Activated naive CD8-positive, alpha-beta T cell treated with anti-CD3 and anti-CD28 coated beads, Interleukin-2, amount 50 U/mL, for 24 hours (primary cell): ENCODE data around the gene IL10RB.
"Not testable (repeated sequence)": the region's sequence is repeated elsewhere in the genome, so short reads cannot be mapped to it uniquely, and the experiment has no call there.

Source experiments
- ATAC-seq: fragments of 150-1000 bp; cut with Tn5 transposase; one replicate; pipeline ENCODE4 v1.10.0; 2021
- DNase-seq: peaks from one replicate; pipeline ENCODE4 v3.0.0; 2021
- H3K27ac Mint-ChIP-seq: one replicate; pipeline ENCODE4 v1.8.0; 2021; ENCODE audit warnings: mild to moderate bottlenecking, mixed read lengths
- H3K27me3 Mint-ChIP-seq: one replicate; pipeline ENCODE4 v1.8.0; 2021; ENCODE audit warnings: mixed read lengths
- H3K36me3 Mint-ChIP-seq: one replicate; pipeline ENCODE4 v1.8.0; 2021; ENCODE audit warnings: low read depth, mixed read lengths
- H3K4me1 Mint-ChIP-seq: one replicate; pipeline ENCODE4 v1.8.0; 2021; ENCODE audit warnings: mixed read lengths
- H3K4me3 Mint-ChIP-seq: one replicate; pipeline ENCODE4 v1.8.0; 2021; ENCODE audit warnings: mild to moderate bottlenecking, moderate library complexity, mixed read lengths
- H3K9me3 Mint-ChIP-seq: one replicate; pipeline ENCODE4 v1.8.0; 2021; ENCODE audit warnings: mixed read lengths

IL10RB gene

DNA sequence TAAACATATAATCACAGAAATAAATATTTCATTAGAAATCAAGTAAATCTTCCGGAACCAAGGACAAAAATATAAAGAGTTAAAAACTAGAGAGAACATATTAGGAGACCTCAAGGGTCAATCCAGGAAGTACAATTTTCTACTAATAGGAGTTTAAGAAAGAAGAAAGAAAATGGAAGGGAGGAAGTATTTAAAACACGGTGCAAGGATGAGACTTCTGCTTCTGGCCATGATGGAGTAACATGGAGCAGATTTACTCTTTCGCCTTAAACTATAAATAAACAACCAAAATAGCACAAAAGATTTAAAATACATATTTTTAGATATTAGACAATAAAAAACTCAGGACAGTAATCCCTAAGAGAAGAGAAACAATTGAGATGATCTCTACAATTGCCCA is 46.0 kb downstream of the IL10RB start:
- DNase-seq (no peak), ATAC-seq (no peak)
- peaks cover 11% of the 10 kb centered on the region for H3K4me1 Mint-ChIP-seq
- H3K4me3 Mint-ChIP-seq, result no peak overlapping the region
- H3K27me3 Mint-ChIP-seq, result peaks cover 3% of the 10 kb centered on the region
- H3K36me3 Mint-ChIP-seq, result no peaks in the 10 kb centered on the region
- H3K27ac Mint-ChIP-seq, result no peak overlapping the region
- peaks cover 4% of the 10 kb centered on the region for H3K9me3 Mint-ChIP-seq

DNA sequence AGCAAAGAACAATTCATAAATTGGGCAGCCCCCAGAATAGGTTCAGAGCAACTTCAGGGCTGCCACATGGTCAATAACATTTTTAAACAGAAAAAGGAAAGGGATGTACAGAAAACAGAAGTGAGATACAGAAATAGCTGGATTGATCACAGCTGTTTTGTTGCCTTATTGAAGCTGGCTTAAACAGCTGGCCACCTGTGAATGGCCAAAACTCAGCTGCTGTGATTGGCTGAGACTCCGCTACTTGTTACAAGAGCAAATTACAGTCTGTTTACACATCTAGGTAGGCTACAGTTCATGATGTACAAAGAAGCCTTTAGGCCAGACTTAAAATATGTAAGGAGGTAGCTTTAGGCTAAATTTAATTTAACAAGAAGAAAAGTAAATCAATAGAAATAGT is 47.0 kb downstream of the IL10RB start:
- DNase-seq, result no peak
- Mint-ChIP-seq H3K27me3 (peaks cover 3% of the 10 kb centered on the region), H3K4me1 (peaks cover 11% of the 10 kb centered on the region), H3K4me3 (no peak overlapping the region), H3K27ac (no peak overlapping the region), H3K9me3 (peaks cover 4% of the 10 kb centered on the region), H3K36me3 (no peaks in the 10 kb centered on the region)
- ATAC-seq, result no peak

DNA sequence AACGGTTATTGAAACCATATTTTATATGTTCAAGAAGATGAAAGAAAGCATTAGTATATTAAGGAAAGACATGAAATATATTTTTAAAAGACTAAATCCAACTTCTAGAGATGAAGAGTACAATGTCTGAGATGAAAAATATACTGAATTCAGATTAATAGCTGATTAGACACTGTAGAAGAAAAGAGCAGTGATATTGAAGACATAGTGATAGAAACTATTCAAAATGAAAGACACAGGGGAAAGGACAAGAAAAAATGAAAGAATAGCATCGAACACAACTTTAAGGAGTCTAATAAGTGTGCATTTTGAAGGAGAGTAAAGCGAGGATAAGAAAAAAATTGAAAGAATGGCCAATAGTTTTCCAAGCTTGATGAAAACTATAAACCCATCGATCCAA is 47.4 kb downstream of the IL10RB start:
- peaks cover 10% of the 10 kb centered on the region for H3K4me1 Mint-ChIP-seq
- peaks cover 4% of the 10 kb centered on the region for H3K9me3 Mint-ChIP-seq
- H3K4me3 Mint-ChIP-seq, result no peak overlapping the region
- H3K36me3 Mint-ChIP-seq, result no peaks in the 10 kb centered on the region
- H3K27me3 Mint-ChIP-seq, result peaks cover 3% of the 10 kb centered on the region
- H3K27ac Mint-ChIP-seq, result no peak overlapping the region
- ATAC-seq (no peak), DNase-seq (no peak)

DNA sequence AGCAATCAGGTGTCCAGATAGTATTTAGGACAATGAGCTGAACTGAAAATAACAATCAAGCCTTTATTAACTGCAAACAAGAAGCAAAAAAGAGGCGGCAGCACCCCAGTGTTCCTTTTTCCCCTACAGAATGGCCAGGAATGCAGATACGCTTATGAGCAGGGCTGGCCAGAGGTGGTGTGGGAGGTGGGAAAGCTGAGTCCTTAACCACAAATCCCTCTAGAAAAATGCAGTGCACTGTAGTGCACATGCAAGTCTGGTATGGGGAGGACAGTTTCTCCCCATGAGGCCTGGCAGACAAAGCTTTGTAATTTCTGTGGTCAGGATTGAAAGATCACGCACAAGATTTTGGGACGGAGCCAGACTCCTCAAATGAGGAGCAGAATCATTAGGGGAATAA is 47.9 kb downstream of the IL10RB start:
- H3K27ac Mint-ChIP-seq, result no peak overlapping the region
- ATAC-seq (no peak), DNase-seq (no peak)
- H3K9me3 Mint-ChIP-seq, result peaks cover 4% of the 10 kb centered on the region
- H3K27me3 Mint-ChIP-seq, result peaks cover 3% of the 10 kb centered on the region
- H3K4me3 Mint-ChIP-seq, result no peak overlapping the region
- H3K4me1 Mint-ChIP-seq, result peaks cover 5% of the 10 kb centered on the region
- no peaks in the 10 kb centered on the region for H3K36me3 Mint-ChIP-seq

DNA sequence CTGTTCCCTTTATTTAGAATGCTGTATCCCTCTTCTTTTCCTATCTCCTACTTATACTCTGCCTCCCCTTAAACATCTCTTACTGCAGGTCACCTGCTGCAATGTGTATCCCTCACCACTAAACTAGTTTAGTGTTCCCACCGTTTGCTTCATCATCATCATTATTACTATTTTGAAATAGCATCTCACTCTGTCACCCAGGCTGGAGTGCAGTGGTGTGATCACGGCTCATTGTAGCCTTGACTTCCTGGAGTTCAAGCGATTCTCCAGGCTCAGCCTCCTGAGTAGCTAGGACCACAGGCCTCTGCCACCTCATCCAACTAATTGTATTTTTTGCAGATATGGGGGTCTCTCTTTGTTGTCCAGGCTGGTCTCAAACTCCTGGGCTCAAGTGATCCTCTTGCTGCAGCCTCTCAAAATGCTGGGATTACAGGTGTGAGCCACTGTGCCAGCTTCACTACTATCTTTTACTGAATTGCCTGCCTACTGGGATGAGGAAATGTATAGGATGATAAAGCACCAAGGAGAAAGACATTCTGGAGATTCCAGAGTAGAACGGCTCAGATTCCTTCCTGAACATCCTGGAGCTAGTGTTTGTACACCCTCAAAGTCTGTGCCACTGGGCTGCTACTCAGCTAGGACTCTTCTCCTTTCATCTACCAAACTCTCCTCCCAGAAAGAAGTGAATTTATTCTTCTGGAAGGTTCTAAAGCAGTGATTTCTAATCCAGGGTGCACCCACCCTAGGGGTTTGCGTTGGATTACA is 50.0 kb downstream of the IL10RB start:
- no peak overlapping the region for H3K4me3 Mint-ChIP-seq
- H3K36me3 Mint-ChIP-seq, result no peaks in the 10 kb centered on the region
- no peaks in the 10 kb centered on the region for H3K4me1 Mint-ChIP-seq

GRCh38 chr21:33317145-33317544 is 51.0 kb downstream of the IL10RB start:
- Mint-ChIP-seq H3K27ac (no peak overlapping the region), H3K4me1 (no peaks in the 10 kb centered on the region), H3K9me3 (peaks cover 4% of the 10 kb centered on the region), H3K27me3 (peaks cover 3% of the 10 kb centered on the region), H3K36me3 (no peaks in the 10 kb centered on the region), H3K4me3 (no peak overlapping the region)
- DNase-seq (no peak), ATAC-seq (no peak)

More for the DNA sequence above, 50.0 kb downstream of the IL10RB start:
- peaks cover 4% of the 10 kb centered on the region for H3K9me3 Mint-ChIP-seq
- H3K27ac Mint-ChIP-seq, result no peak overlapping the region
- DNase-seq (no peak), ATAC-seq (no peak)
- H3K27me3 Mint-ChIP-seq, result peaks cover 3% of the 10 kb centered on the region

GRCh38 chr21:33317786-33318486 is 51.8 kb downstream of the IL10RB start:
- H3K27me3 Mint-ChIP-seq, result peaks cover 3% of the 10 kb centered on the region
- ATAC-seq (no peak), DNase-seq (no peak)
- peaks cover 4% of the 10 kb centered on the region for H3K9me3 Mint-ChIP-seq
- H3K4me3 Mint-ChIP-seq, result no peak overlapping the region
- H3K27ac Mint-ChIP-seq, result no peak overlapping the region
- no peaks in the 10 kb centered on the region for H3K36me3 Mint-ChIP-seq
- H3K4me1 Mint-ChIP-seq, result no peaks in the 10 kb centered on the region

DNA sequence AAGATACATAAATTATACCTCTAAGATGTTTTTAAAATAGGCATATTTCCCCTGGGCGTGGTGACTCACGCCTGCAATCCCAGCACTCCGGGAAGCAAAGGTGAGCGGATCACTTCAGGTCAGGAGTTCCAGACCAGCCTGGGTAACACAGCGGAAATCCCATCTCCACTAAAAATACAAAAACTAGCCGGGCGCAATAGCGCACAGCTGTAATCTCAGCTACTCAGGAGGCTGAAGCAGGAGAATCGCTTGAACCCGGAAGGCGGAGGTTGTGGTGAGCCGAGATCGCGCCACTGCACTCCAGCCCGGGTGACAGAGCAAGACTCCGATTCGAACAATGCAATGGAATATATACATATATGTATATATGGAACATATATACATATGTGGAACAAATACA is 54.8 kb downstream of the IL10RB start:
- H3K27me3 Mint-ChIP-seq, H3K27ac Mint-ChIP-seq, H3K4me1 Mint-ChIP-seq, H3K36me3 Mint-ChIP-seq, H3K9me3 Mint-ChIP-seq, ATAC-seq, DNase-seq, H3K4me3 Mint-ChIP-seq: not testable (repeated sequence)

GRCh38 chr21:33323610-33324009 is 57.4 kb downstream of the IL10RB start:
- not testable (repeated sequence) for H3K4me3 Mint-ChIP-seq, DNase-seq, H3K27ac Mint-ChIP-seq, H3K27me3 Mint-ChIP-seq, ATAC-seq, H3K36me3 Mint-ChIP-seq, H3K9me3 Mint-ChIP-seq
- peaks cover 24% of the 10 kb centered on the region for H3K4me1 Mint-ChIP-seq

GRCh38 chr21:33324291-33325221 is 58.4 kb downstream of the IL10RB start, which contains the start of gene IFNAR1:
Gene IFNAR1, plus strand, starts transcription at chr21:33324970. Its CDS starts 86 bp downstream, at chr21:33325056.
- H3K27ac Mint-ChIP-seq, result no peak within 1 kb of the TSS
- DNase-seq, result peak; percentile 100
- H3K27me3 Mint-ChIP-seq, result no peaks in the 10 kb centered on the region
- ATAC-seq, result peak; percentile 92
- H3K36me3 Mint-ChIP-seq, result peaks cover 3% of the 10 kb centered on the region
- H3K9me3 Mint-ChIP-seq, result no peaks in the 10 kb centered on the region
- no peak within 1 kb of the TSS for H3K4me3 Mint-ChIP-seq
- H3K4me1 Mint-ChIP-seq, result peaks cover 28% of the 10 kb centered on the region

GRCh38 chr21:33325222-33326067 is 59.3 kb downstream of the IL10RB start:
- DNase-seq (peak; percentile 68), ATAC-seq (peak; percentile 21)
- no peak overlapping the region for H3K4me3 Mint-ChIP-seq
- peaks cover 3% of the 10 kb centered on the region for H3K36me3 Mint-ChIP-seq
- H3K27ac Mint-ChIP-seq, result no peak overlapping the region
- H3K27me3 Mint-ChIP-seq, result no peaks in the 10 kb centered on the region
- H3K4me1 Mint-ChIP-seq, result peaks cover 37% of the 10 kb centered on the region
- no peaks in the 10 kb centered on the region for H3K9me3 Mint-ChIP-seq

DNA sequence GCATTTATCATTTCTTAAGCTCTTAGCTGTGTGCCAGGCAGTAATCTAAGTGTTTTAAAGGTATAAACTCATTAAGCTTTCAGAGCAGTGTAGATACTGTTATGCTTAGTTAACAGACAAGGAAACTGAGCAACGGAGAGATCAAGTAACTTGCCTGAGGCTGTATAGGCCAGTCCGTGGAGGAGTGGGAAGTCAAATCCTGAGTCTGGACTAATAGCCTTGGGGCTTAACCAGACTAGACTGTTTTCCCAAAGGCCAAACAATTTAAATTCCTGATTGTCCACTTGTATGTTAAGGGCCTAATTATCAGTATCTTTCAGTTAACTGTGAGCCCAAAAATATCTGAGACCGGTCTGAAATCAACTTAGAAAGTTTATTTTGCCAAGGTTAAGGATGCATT is 61.2 kb downstream of the IL10RB start:
- ATAC-seq (no peak), DNase-seq (no peak)
- Mint-ChIP-seq H3K27ac (no peak overlapping the region), H3K4me1 (peaks cover 53% of the 10 kb centered on the region), H3K36me3 (peaks cover 3% of the 10 kb centered on the region), H3K4me3 (no peak overlapping the region), H3K27me3 (no peaks in the 10 kb centered on the region), H3K9me3 (peaks cover 3% of the 10 kb centered on the region)

DNA sequence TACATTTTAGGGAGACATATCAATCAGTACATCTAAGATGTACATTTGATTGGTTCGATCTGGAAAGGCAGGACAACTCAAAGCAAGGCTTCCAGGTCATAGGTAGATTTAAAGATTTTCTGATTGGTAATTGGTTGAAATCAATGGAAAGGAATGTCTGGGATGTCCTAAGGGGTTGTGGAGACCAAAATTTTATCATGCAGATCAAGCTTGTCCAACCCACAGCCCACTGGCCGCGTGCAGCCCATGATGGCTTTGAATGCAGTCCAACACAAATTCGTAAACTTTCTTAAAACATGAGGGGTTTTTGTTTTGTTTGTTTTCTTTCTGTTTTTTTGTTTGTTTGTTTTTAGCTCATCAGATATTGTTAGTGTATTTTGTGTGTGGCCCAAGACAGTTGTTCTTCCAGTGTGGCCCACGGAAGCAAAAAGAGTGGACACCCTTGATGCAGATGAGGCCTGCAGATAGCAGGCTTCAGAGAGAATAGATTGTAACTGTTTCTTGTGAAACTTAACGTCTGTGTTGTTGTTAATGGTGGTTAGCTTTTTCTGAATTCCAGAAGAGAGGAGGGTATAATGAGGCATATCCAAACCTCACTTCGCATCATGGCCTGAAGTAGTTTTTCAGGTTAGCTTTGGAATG is 61.7 kb downstream of the IL10RB start:
- Mint-ChIP-seq H3K27ac (no peak overlapping the region), H3K4me1 (peaks cover 57% of the 10 kb centered on the region), H3K4me3 (no peak overlapping the region), H3K9me3 (peaks cover 9% of the 10 kb centered on the region), H3K36me3 (peaks cover 7% of the 10 kb centered on the region), H3K27me3 (no peaks in the 10 kb centered on the region)
- ATAC-seq (no peak), DNase-seq (no peak)
